Measurements from ENCODE around the gene LRRTM2. TPM values are rescaled to one million over a fixed set of nuclear protein-coding genes. Genes with fewer than 3 reads are reported as not detected.
"Not testable (repeated sequence)": the region's sequence is repeated elsewhere in the genome, so short reads cannot be mapped to it uniquely, and the experiment has no call there.

LRRTM2 gene, protein sequence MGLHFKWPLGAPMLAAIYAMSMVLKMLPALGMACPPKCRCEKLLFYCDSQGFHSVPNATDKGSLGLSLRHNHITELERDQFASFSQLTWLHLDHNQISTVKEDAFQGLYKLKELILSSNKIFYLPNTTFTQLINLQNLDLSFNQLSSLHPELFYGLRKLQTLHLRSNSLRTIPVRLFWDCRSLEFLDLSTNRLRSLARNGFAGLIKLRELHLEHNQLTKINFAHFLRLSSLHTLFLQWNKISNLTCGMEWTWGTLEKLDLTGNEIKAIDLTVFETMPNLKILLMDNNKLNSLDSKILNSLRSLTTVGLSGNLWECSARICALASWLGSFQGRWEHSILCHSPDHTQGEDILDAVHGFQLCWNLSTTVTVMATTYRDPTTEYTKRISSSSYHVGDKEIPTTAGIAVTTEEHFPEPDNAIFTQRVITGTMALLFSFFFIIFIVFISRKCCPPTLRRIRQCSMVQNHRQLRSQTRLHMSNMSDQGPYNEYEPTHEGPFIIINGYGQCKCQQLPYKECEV
- 1.3 TPM for total RNA-seq
- long read RNA-seq, partial matches to known transcripts: 0 of 2 reads
- long read RNA-seq, other reads (novel, unspliced or antisense): 2 of 2 reads

DNA sequence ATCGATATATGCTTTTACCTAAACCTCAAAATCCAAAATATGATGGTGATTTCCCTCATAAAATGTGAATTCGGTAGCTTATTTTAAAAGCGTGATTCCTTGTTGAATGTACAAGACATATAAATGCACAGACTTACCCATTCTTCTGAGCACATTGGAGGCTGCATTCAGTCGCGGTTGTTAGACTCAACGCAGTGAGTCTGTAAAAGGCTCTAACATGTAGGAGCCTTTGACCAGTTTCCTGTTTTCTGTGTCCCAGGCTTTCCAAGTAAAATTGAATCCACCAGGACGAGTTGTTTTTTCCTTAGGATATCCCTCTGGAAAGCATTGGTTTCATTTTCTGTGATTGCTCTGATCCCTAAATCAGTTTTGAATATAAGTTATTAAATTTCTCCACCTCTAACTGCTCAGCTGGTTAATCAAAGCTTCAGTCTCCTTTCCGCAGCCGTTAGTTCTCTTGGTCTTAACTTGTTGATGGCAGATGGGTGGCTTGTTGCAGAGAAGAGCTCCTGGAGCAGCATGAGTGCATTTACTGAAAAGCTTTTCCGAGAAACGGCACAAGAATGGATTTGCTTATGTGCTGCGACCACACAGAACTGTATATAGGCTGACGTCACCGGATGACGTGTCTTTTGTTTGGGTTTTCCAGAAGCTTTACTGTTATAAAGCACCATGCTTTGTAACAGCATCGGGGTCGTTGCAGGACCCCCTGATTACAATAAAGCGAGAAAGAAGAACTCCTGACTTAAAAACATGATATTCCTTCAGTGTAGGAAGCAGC is at the start of gene LRRTM2:
TSS of gene LRRTM2 (minus strand) at position 565 of the 781 bp plus-strand sequence. CDS start at position 141, 424 bp downstream.
- DNase-seq (ENCODE audit: low spot score): no peak

DNA sequence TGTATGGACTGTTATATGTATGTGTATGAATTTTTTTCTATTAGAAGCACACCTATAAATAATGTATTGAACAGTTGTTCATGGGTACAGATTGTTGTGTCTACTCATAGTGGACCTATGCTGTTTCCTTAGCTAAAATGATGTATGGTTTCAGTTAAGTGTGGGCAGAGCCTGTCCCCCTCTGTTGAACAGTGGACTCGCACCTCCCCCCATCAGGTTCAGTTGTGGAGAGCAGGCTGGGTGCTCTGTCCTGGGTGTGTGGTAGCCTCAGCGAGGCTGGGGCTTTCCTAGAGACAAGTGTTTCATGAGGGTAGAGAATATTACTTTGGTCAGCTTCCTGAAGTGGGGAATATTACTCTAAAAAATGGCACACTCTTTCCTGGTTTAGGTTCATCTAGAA is 47.4 kb upstream of the LRRTM2 start:
- DNase-seq (ENCODE audit: low spot score): no peak

DNA sequence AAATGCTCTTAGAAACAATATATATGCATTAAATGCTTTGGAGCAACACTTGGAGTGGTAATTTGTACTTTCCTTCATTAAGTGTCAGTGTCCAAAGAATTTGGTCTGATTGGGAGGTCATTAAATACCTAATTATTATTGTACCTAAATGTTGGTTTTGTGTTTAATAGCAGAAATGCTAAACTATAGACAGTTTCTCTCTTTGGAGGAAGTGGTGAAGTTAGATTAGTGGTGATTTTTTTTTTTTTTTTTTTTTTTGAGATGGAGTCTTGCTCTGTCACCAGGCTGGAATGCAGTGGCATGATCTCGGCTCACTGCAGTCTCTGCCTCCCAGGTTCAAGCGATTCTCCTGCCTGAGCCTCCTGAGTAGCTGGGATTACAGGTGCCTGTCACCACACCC is 46.2 kb upstream of the LRRTM2 start:
- DNase-seq (ENCODE audit: low spot score): not testable (repeated sequence)

DNA sequence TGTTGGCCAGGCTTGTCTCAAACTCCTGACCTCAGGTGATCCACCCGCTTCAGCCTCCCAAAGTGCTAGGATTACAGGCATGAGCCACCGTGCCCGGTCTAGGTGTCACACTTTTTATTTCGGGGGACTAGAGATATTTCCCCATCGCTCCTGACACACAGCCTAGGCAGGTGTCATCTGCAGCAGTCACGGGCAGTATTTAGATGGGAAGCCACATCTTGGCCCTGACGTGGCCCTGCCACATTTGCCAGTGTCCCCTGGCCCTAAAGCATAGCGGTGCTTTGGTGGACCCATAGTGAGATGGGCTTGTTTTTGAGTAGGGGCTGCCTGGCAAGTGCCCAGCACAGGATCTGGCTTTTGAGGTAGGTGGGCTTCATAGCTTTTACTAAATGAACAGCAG is 45.0 kb upstream of the LRRTM2 start:
- no peak for DNase-seq (ENCODE audit: low spot score)

DNA sequence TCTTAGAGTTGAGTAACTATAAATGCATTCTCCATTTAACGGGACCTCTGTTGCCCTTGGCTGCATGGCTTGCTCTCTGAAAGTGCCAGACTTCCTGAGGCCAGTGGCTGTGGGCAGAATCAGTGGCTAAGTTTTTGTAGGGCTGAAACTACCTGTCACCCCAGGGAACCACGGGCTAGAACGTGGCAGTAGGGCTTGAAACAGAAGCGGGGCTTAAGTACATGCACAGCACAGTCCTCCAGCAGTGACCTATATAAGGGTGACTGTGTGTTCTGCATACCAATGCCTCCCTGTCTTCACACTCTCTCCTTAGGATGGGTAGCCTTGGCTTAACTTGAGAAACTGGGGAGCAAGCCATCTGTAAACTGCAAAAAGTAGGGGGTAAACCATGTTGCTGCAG is 43.6 kb upstream of the LRRTM2 start:
- DNase-seq (ENCODE audit: low spot score): no peak

GRCh38 chr5:138914338-138914737 is 39.2 kb upstream of the LRRTM2 start:
- DNase-seq (ENCODE audit: low spot score): no peak

DNA sequence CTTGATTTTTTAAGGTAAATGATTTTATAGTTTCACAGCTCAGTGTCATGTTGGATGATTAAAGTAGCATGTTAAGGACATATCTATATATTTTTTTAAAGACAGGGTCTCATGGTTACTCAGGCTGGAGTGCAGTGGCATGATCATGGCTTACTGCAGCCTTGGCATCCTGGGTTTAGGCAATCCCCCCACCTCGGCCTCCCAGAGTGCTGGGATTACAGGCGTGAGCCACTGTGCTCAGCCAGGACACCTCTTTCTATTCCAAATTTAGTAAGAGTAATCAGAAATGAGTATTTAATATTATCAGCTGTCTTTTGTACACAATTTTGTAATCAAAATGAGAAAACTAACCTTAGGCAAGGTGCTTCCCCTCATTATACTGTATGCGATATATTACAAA is 38.6 kb upstream of the LRRTM2 start:
- no peak for DNase-seq (ENCODE audit: low spot score)

GRCh38 chr5:138912093-138912492 is 37.0 kb upstream of the LRRTM2 start:
- no peak for DNase-seq (ENCODE audit: low spot score)

- DNase-seq (ENCODE audit: low spot score): no peak
Observed at GRCh38 chr5:138911441-138911840, 36.3 kb upstream of the LRRTM2 start.

- no peak for DNase-seq (ENCODE audit: low spot score)
Observed at GRCh38 chr5:138910546-138911185, 35.5 kb upstream of the LRRTM2 start.

- no peak for DNase-seq (ENCODE audit: low spot score)
Observed at GRCh38 chr5:138909734-138910133, 34.6 kb upstream of the LRRTM2 start.

GRCh38 chr5:138905541-138905940 is 30.4 kb upstream of the LRRTM2 start:
- no peak for DNase-seq (ENCODE audit: low spot score)

DNA sequence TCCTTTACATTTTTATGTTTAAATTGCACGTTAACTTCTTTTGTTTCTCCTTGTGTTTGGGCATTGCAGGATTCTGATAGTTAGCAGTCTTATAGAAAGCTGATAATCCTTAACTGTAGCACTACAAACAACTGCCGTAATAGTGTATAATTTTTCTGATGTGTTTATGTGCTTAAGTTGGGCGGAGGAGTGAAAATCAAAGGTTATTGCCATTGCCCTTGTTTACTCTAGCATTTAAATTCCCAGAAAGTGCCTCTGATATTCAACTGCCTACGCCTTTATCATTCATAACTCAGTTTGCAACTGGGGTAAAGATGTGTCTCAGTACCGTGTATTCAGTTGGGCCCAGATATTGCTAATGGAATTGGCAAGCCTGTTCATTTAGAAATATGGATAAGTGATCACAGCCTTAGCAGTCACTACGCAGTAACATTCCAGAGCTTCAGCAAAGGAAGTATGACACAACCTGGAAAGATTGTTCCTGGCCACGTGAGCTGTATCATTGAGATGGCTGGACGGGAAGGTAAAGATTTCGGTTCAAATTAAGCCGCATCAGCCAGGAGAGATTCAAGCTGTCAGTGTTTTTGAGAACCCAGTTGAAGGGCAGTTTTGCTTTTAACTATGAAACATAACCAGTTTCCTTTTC is 28.1 kb upstream of the LRRTM2 start:
- no peak for DNase-seq (ENCODE audit: low spot score)

GRCh38 chr5:138901716-138902115 is 26.6 kb upstream of the LRRTM2 start:
- DNase-seq (ENCODE audit: low spot score): no peak

DNA sequence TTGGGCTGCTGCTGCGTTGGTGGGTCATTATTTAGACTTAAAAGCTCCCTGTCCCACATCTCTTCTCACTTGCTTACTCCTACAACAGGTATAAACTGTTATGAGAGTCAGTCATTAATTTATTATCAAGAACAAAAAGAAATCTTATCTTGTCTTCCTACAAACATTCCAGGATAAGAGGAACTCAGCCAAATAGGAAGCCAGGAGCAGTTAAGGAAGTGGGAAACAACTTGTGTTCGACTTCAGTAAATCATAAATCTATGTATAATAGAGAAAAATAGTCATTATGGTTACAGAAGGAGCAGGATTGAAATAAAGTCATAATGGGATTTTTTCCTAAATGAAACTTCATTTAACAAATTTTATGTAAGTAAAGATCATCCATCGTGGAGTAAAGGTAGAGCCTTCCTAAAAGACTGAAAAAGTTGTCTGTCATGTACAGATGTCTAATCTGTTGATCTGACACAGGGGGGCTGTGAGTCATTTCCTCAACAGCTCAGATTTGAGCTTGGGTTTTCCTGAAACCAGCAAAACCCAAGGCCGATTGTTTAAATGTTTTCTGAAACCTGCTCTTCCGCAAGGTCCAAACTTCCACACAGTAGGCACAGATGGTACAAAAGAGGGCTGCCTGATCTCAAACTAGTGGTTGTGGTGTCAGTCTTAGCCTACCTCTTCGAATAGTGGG is 25.3 kb upstream of the LRRTM2 start:
- no peak for DNase-seq (ENCODE audit: low spot score)

- DNase-seq (ENCODE audit: low spot score): no peak
Observed at GRCh38 chr5:138898742-138899141, 23.6 kb upstream of the LRRTM2 start.

DNA sequence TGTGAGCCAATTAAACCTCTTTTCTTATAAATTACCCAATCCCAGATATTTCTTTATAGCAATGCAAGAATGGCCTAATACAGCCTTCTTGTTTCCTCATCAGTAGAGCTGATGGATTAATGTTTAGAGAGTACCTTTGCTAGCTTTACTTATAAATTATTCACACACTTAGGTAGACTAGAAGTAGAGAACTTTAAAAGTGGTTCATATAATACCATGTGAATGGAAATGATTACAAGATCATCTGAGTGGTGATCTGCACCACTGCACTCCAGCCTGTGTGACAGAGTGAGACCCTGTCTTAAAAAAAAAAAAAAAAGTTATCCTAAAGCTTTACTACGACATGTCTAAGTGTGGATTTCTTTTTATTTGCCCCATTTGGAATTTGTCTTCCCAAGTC is 23.2 kb upstream of the LRRTM2 start:
- no peak for DNase-seq (ENCODE audit: low spot score)

- DNase-seq (ENCODE audit: low spot score): no peak
Observed at GRCh38 chr5:138895918-138896317, 20.8 kb upstream of the LRRTM2 start.

GRCh38 chr5:138890644-138891043 is 15.5 kb upstream of the LRRTM2 start:
- DNase-seq (ENCODE audit: low spot score): no peak

GRCh38 chr5:138889994-138890393 is 14.9 kb upstream of the LRRTM2 start:
- DNase-seq (ENCODE audit: low spot score): no peak

GRCh38 chr5:138884554-138884953 is 9.4 kb upstream of the LRRTM2 start:
- no peak for DNase-seq (ENCODE audit: low spot score)

Measured in mesenteric fat pad (tissue), 1 donor.